Keratinocyte (primary cell): ENCODE measurements around the gene RASSF9. TPM values are rescaled to one million over a fixed set of nuclear protein-coding genes. Genes with fewer than 3 reads are reported as not detected.

Source experiments
- DNase-seq: peaks from one replicate; pipeline ENCODE4 v3.0.0-alpha.2; 2011; ENCODE audit warnings: low read depth, missing footprints, low spot score
- FAIRE-seq: peaks from 2 replicates; lab custom pipeline; 2011; peaks lifted over from hg19 to GRCh38; lab: Jason Lieb, UNC
- H2AFZ ChIP-seq: 2 replicates; pipeline ENCODE4 v1.6.0; 2012; ENCODE audit warnings: low read length, control low read depth, inconsistent platforms; ENCODE audit not compliant: control insufficient read depth
- H3K27ac ChIP-seq: 2 replicates; pipeline ENCODE4 v1.5.1; 2011; ENCODE audit warnings: low read length; ENCODE audit not compliant: control insufficient read depth, insufficient read depth
- H3K27me3 ChIP-seq: 3 replicates; pipeline ENCODE4 v1.6.0; 2011; ENCODE audit warnings: low read length; ENCODE audit not compliant: control insufficient read depth, insufficient read depth; ENCODE audit errors: extremely low read depth
- H3K36me3 ChIP-seq, 2 experiments: 2 replicates in 1 of 2; 3 replicates in 1 of 2; pipeline ENCODE4 v1.5.1; 2011; ENCODE audit warnings: low read length in 2 of 2, mild to moderate bottlenecking in 1 of 2; ENCODE audit not compliant: control insufficient read depth in 2 of 2, insufficient read depth in 2 of 2; ENCODE audit errors: extremely low read depth in 1 of 2
- H3K4me1 ChIP-seq: 3 replicates; pipeline ENCODE4 v1.5.1; 2011; ENCODE audit warnings: low read length; ENCODE audit not compliant: control insufficient read depth, insufficient read depth; ENCODE audit errors: extremely low read depth
- H3K4me2 ChIP-seq: 3 replicates; pipeline ENCODE4 v1.6.0; 2011; ENCODE audit warnings: low read depth, low read length; ENCODE audit not compliant: control insufficient read depth, insufficient read depth; ENCODE audit errors: extremely low read depth
- H3K4me3 ChIP-seq, 3 experiments: fragments of 200-600 bp in 1 of 3; sonication (generic) in 1 of 3; 2 replicates in 2 of 3; 3 replicates in 1 of 3; pipeline ENCODE4 v1.5.1; 2011 to 2016; ENCODE audit warnings: low read length in 3 of 3, mild to moderate bottlenecking in 3 of 3, control low read depth in 2 of 3, inconsistent platforms in 1 of 3, low read depth in 1 of 3, mixed read lengths in 1 of 3, mixed run types in 1 of 3, moderate library complexity in 1 of 3; ENCODE audit not compliant: control insufficient read depth in 2 of 3, insufficient read depth in 2 of 3; ENCODE audit errors: extremely low read depth in 1 of 3
- H3K79me2 ChIP-seq: 2 replicates; pipeline ENCODE4 v1.6.0; 2012; ENCODE audit warnings: low read length; ENCODE audit not compliant: control insufficient read depth, insufficient read depth
- H3K9ac ChIP-seq: 3 replicates; pipeline ENCODE4 v1.6.0; 2011; ENCODE audit warnings: low read length; ENCODE audit not compliant: control insufficient read depth, insufficient read depth; ENCODE audit errors: extremely low read depth
- H3K9me1 ChIP-seq: 3 replicates; pipeline ENCODE4 v1.6.0; 2011; ENCODE audit warnings: low read length; ENCODE audit not compliant: control insufficient read depth, insufficient read depth; ENCODE audit errors: extremely low read depth
- H3K9me3 ChIP-seq: 2 replicates; pipeline ENCODE4 v1.5.1; 2012; ENCODE audit warnings: low read depth, low read length; ENCODE audit not compliant: control insufficient read depth
- H4K20me1 ChIP-seq: 3 replicates; pipeline ENCODE4 v1.6.0; 2011; ENCODE audit warnings: low read length; ENCODE audit not compliant: control insufficient read depth, insufficient read depth; ENCODE audit errors: extremely low read depth
- CTCF ChIP-seq, 3 experiments: IDR thresholded peaks in 1 of 3; conservative IDR thresholded peaks in 1 of 3; optimal IDR thresholded peaks in 1 of 3; 2 replicates in 2 of 3; 3 replicates in 1 of 3; pipeline versions ENCODE3 to v1.5.1; 2011; ENCODE audit warnings: low read length in 3 of 3, mild to moderate bottlenecking in 3 of 3, moderate library complexity in 2 of 3, control low read depth in 1 of 3, inconsistent platforms in 1 of 3; ENCODE audit not compliant: insufficient read depth in 2 of 3; ENCODE audit errors: extremely low read depth in 1 of 3
- EZH2 ChIP-seq: IDR thresholded peaks from one replicate; pipeline ENCODE4 v1.6.1; 2012; ENCODE audit warnings: inconsistent platforms, mild to moderate bottlenecking, low read length, moderate library complexity
- dilution Hi-C: fragments of 300-500 bp; cut with MboI; formaldehyde crosslinking; loops from one replicate; pipeline ENCODE4 v1.7.0; 2020; ENCODE audit warnings: low sequenced_read_pairs; ENCODE audit not compliant: extremely low pct_ligation_motif_present
- polyA plus RNA-seq, 5 experiments: library from polyadenylated mRNA; depleted of rRNA in 3 of 5; stranded (reverse) in 3 of 5; stranded (forward) in 1 of 5; unstranded in 1 of 5; fragments of >200 nt; gene quantifications; 1 replicate in 1 of 5; 2 replicates in 3 of 5; 3 replicates in 1 of 5; pipeline versions ENCODE4 v1.2.1 to v1.2.3, GENCODE V29; 2011 to 2012; ENCODE audit warnings: missing spikeins in 2 of 5, low read depth in 1 of 5, low replicate concordance in 1 of 5

The RASSF9 gene
- polyA plus RNA-seq, 1 donor (not counting 4 experiments of a cell fraction or from before 2014, with no cell fraction given), result 4.2 TPM

GRCh38 chr12:85779768-85780167 is 56.4 kb downstream of the RASSF9 start:
- FAIRE-seq (no peak), DNase-seq (no peak)
- H2AFZ ChIP-seq, result no peak overlapping the region
- no peaks in the 10 kb centered on the region for H4K20me1 ChIP-seq
- H3K27ac ChIP-seq, result no peak overlapping the region
- H3K4me2 ChIP-seq, result no peak overlapping the region
- no peaks in the 10 kb centered on the region for H3K36me3 ChIP-seq
- H3K9me1 ChIP-seq, result no peaks in the 10 kb centered on the region
- no peak overlapping the region for H3K9ac ChIP-seq
- dilution Hi-C loops, result no loop called here
- no peaks in the 10 kb centered on the region for H3K9me3 ChIP-seq
- TF ChIP-seq EZH2 (no peak), CTCF (optimal IDR thresholded peaks at IDR 0.05 in 1 of 3, IDR thresholded peaks at IDR 0.05 in 1 of 3, conservative IDR thresholded peaks at IDR 0.05 in 1 of 3; ENCODE audit: extremely low read depth in 1 of 3, insufficient read depth in 2 of 3, low read length in 3 of 3) (no peak)
- H3K79me2 ChIP-seq, result no peaks in the 10 kb centered on the region
- no peak overlapping the region for H3K4me3 ChIP-seq
- H3K4me1 ChIP-seq, result peaks cover 19% of the 10 kb centered on the region
- H3K27me3 ChIP-seq, result no peaks in the 10 kb centered on the region

- Histone ChIP-seq H3K4me2 (no peak overlapping the region), H2AFZ (no peak overlapping the region), H4K20me1 (no peaks in the 10 kb centered on the region), H3K9me1 (no peaks in the 10 kb centered on the region), H3K9ac (no peak overlapping the region), H3K9me3 (no peaks in the 10 kb centered on the region), H3K27ac (no peak overlapping the region), H3K27me3 (no peaks in the 10 kb centered on the region), H3K79me2 (no peaks in the 10 kb centered on the region), H3K36me3 (no peaks in the 10 kb centered on the region), H3K4me3 (no peak overlapping the region), H3K4me1 (no peaks in the 10 kb centered on the region)
- DNase-seq (no peak), FAIRE-seq (no peak)
- dilution Hi-C loops, result no loop called here
- TF ChIP-seq EZH2, result no peak
- TF ChIP-seq CTCF (optimal IDR thresholded peaks at IDR 0.05 in 1 of 3, IDR thresholded peaks at IDR 0.05 in 1 of 3, conservative IDR thresholded peaks at IDR 0.05 in 1 of 3; ENCODE audit: extremely low read depth in 1 of 3, insufficient read depth in 2 of 3, low read length in 3 of 3), result no peak
Observed at GRCh38 chr12:85775091-85775490, 61.1 kb downstream of the RASSF9 start.
